Gastroesophageal sphincter (tissue), 3 donors: Measurements from ENCODE around the gene TXLNA.

Source experiments
- EP300 ChIP-seq: sonication (generic); formaldehyde crosslinking; IDR thresholded peaks from one replicate; pipeline ENCODE4 v1.6.1; 2017; ENCODE audit warnings: antibody characterized with exemption, mild to moderate bottlenecking
- POLR2AphosphoS5 ChIP-seq: sonication (generic); formaldehyde crosslinking; IDR thresholded peaks from one replicate; pipeline ENCODE4 v1.6.1; 2017; ENCODE audit warnings: antibody characterized with exemption
- TF ChIP-seq, protein P1 (sequence below), 4 experiments: fragments of 200-600 bp in 2 of 4; fragments of 450-650 bp in 2 of 4; sonication (generic) in 1 of 4; IDR thresholded peaks; one replicate each; pipeline ENCODE4 v1.5.1; 2017 to 2019; ENCODE audit warnings: antibody characterized with exemption in 4 of 4, mild to moderate bottlenecking in 2 of 4, moderate library complexity in 2 of 4

- TF ChIP-seq, protein P1, sequence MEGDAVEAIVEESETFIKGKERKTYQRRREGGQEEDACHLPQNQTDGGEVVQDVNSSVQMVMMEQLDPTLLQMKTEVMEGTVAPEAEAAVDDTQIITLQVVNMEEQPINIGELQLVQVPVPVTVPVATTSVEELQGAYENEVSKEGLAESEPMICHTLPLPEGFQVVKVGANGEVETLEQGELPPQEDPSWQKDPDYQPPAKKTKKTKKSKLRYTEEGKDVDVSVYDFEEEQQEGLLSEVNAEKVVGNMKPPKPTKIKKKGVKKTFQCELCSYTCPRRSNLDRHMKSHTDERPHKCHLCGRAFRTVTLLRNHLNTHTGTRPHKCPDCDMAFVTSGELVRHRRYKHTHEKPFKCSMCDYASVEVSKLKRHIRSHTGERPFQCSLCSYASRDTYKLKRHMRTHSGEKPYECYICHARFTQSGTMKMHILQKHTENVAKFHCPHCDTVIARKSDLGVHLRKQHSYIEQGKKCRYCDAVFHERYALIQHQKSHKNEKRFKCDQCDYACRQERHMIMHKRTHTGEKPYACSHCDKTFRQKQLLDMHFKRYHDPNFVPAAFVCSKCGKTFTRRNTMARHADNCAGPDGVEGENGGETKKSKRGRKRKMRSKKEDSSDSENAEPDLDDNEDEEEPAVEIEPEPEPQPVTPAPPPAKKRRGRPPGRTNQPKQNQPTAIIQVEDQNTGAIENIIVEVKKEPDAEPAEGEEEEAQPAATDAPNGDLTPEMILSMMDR (IDR thresholded peaks at IDR 0.05): no peak
- no peak for TF ChIP-seq EP300
- no peak for TF ChIP-seq POLR2AphosphoS5
These were observed 62.9 kb downstream of the TXLNA start for GRCh38 chr1:32242341-32242851.
